ENCODE data around the gene RAB11B. TPM values are rescaled to one million over a fixed set of nuclear protein-coding genes. Genes with fewer than 3 reads are reported as not detected.

The RAB11B gene
- total RNA-seq, 1 donor from 2014 or later, result 157 TPM

GRCh38 chr19:8360196-8360595 lies 30.0 kb upstream of the RAB11B start:
- no peak for TF ChIP-seq CTCF (IDR thresholded peaks at IDR 0.05; ENCODE audit: borderline replicate concordance)
- H3K4me1 ChIP-seq, result peaks cover 46% of the 10 kb centered on the region
- no peaks in the 10 kb centered on the region for H3K36me3 ChIP-seq
- intact Hi-C loops (cut with micrococcal nuclease), result no loop called here
- no peak overlapping the region for H3K4me3 ChIP-seq
- H3K27ac ChIP-seq (replicated peaks), result no peak overlapping the region
- H3K9me3 ChIP-seq (replicated peaks), result peaks cover 8% of the 10 kb centered on the region
- H3K27me3 ChIP-seq (ENCODE audit: low read depth), result no peaks in the 10 kb centered on the region
- DNase-seq, result no peak

- TF ChIP-seq CTCF (IDR thresholded peaks at IDR 0.05; ENCODE audit: borderline replicate concordance), result no peak
- Histone ChIP-seq H3K4me3 (peak overlapping the region; percentile 80), H3K27ac (replicated peaks) (peak overlapping the region; percentile 92), H3K4me1 (peaks cover 62% of the 10 kb centered on the region), H3K36me3 (no peaks in the 10 kb centered on the region), H3K9me3 (replicated peaks) (no peaks in the 10 kb centered on the region), H3K27me3 (ENCODE audit: low read depth) (no peaks in the 10 kb centered on the region)
- DNase-seq, result peak; percentile 93
- intact Hi-C loops (cut with micrococcal nuclease), result no loop called here
Observed at GRCh38 chr19:8361921-8362793, 28.0 kb upstream of the RAB11B start.

- peak; percentile 48 for TF ChIP-seq CTCF (IDR thresholded peaks at IDR 0.05; ENCODE audit: borderline replicate concordance)
- H3K9me3 ChIP-seq (replicated peaks), result no peaks in the 10 kb centered on the region
- H3K4me1 ChIP-seq, result peaks cover 81% of the 10 kb centered on the region
Observed at GRCh38 chr19:8363803-8364771, 26.1 kb upstream of the RAB11B start, which contains the start of gene ANGPTL4. ANGPTL4 (plus strand) TSS chr19:8364155; CDS start chr19:8364322, 167 bp downstream.

GRCh38 chr19:8366121-8366581 lies 24.0 kb upstream of the RAB11B start:
- H3K27me3 ChIP-seq (ENCODE audit: low read depth), result no peaks in the 10 kb centered on the region
- peak overlapping the region; percentile 80 for H3K4me3 ChIP-seq
- intact Hi-C loops (cut with micrococcal nuclease), result no loop called here
- peaks cover 96% of the 10 kb centered on the region for H3K4me1 ChIP-seq
- H3K9me3 ChIP-seq (replicated peaks), result no peaks in the 10 kb centered on the region
- DNase-seq, result no peak
- H3K36me3 ChIP-seq, result peaks cover 23% of the 10 kb centered on the region
- no peak for TF ChIP-seq CTCF (IDR thresholded peaks at IDR 0.05; ENCODE audit: borderline replicate concordance)
- H3K27ac ChIP-seq (replicated peaks), result peak overlapping the region; percentile 88

More at GRCh38 chr19:8363803-8364771, 26.1 kb upstream of the RAB11B start, which contains the start of gene ANGPTL4:
- Histone ChIP-seq H3K27me3 (ENCODE audit: low read depth) (no peaks in the 10 kb centered on the region), H3K36me3 (peaks cover 7% of the 10 kb centered on the region), H3K27ac (replicated peaks) (peak within 1 kb of the TSS; percentile 92), H3K4me3 (peak within 1 kb of the TSS; percentile 80)
- intact Hi-C loops (cut with micrococcal nuclease), result no loop called here
- peak; percentile 77 for DNase-seq

- DNase-seq, result no peak
- Histone ChIP-seq H3K9me3 (replicated peaks) (no peaks in the 10 kb centered on the region), H3K4me1 (peaks cover 93% of the 10 kb centered on the region), H3K27ac (replicated peaks) (peak overlapping the region; percentile 88), H3K36me3 (peaks cover 31% of the 10 kb centered on the region), H3K4me3 (peak overlapping the region; percentile 80), H3K27me3 (ENCODE audit: low read depth) (no peaks in the 10 kb centered on the region)
- intact Hi-C loops (cut with micrococcal nuclease), result no loop called here
- no peak for TF ChIP-seq CTCF (IDR thresholded peaks at IDR 0.05; ENCODE audit: borderline replicate concordance)
Observed at GRCh38 chr19:8366961-8367326, 23.2 kb upstream of the RAB11B start.

Data from left ventricle myocardium inferior (tissue), 1 donor.